Neural cell (in vitro differentiated cells): Measurements from ENCODE around the gene SPRR1A. TPM values are rescaled to one million over a fixed set of nuclear protein-coding genes. Genes with fewer than 3 reads are reported as not detected.

Experiments
- H2AFZ ChIP-seq: fragments of 200-600, 300-800 bp; sonication (generic), shearing (Covaris generic); 2 replicates; pipeline ENCODE4 v1.6.0; 2014; ENCODE audit warnings: low read depth, mild to moderate bottlenecking, antibody characterized with exemption, low read length, moderate library complexity
- H3F3A ChIP-seq: fragments of 200-600 bp; shearing (Covaris generic); 2 replicates; pipeline ENCODE4 v1.6.1; 2016; ENCODE audit warnings: mild to moderate bottlenecking, moderate library complexity, mixed read lengths, antibody characterized with exemption, low read length; ENCODE audit not compliant: insufficient read depth, poor library complexity, severe bottlenecking
- H3K27ac ChIP-seq: fragments of 200-600, 300-800 bp; sonication (generic), shearing (Covaris generic); 2 replicates; pipeline ENCODE4 v1.5.1; 2014; ENCODE audit warnings: mild to moderate bottlenecking, low read length, moderate library complexity
- H3K27me3 ChIP-seq: fragments of 300-800, 200-600 bp; sonication (generic), shearing (Covaris generic); 2 replicates; pipeline ENCODE4 v1.6.0; 2014; ENCODE audit warnings: mild to moderate bottlenecking, low read depth, low read length, moderate library complexity; ENCODE audit not compliant: insufficient read depth
- H3K36me3 ChIP-seq: fragments of 300-800, 200-600 bp; sonication (generic), shearing (Covaris generic); 2 replicates; pipeline ENCODE4 v1.5.1; 2014; ENCODE audit warnings: mild to moderate bottlenecking, antibody characterized with exemption, low read length, moderate library complexity; ENCODE audit not compliant: insufficient read depth
- H3K4me2 ChIP-seq: fragments of 300-800, 200-600 bp; sonication (generic), shearing (Covaris generic); 2 replicates; pipeline ENCODE4 v1.6.0; 2014; ENCODE audit warnings: mild to moderate bottlenecking, low read length
- H3K4me3 ChIP-seq: fragments of 300-800, 200-600 bp; sonication (generic), shearing (Covaris generic); 2 replicates; pipeline ENCODE4 v1.5.1; 2014; ENCODE audit warnings: mild to moderate bottlenecking, low read length, moderate library complexity
- H3K79me2 ChIP-seq: fragments of 200-600 bp; shearing (Covaris generic); replicated peaks from 2 replicates; pipeline ENCODE4 v1.6.0; 2014; ENCODE audit warnings: mild to moderate bottlenecking, low read length, moderate library complexity; ENCODE audit not compliant: insufficient read depth
- H3K9ac ChIP-seq: fragments of 300-800, 200-600 bp; sonication (generic), shearing (Covaris generic); 2 replicates; pipeline ENCODE4 v1.6.1; 2016; ENCODE audit warnings: mild to moderate bottlenecking, low read length, mixed read lengths
- H3K9me2 ChIP-seq: fragments of 200-600 bp; shearing (Covaris generic); 2 replicates; pipeline ENCODE4 v1.6.1; 2016; ENCODE audit warnings: mild to moderate bottlenecking, low read length, mixed read lengths; ENCODE audit not compliant: insufficient read depth
- H3K9me3 ChIP-seq: fragments of 200-600, 300-800 bp; sonication (generic), shearing (Covaris generic); 2 replicates; pipeline ENCODE4 v1.6.1; 2016; ENCODE audit warnings: mild to moderate bottlenecking, mixed run types, low read length, moderate library complexity, mixed read lengths
- H4K20me1 ChIP-seq: fragments of 200-600 bp; shearing (Covaris generic); 2 replicates; pipeline ENCODE4 v1.6.1; 2016; ENCODE audit warnings: mild to moderate bottlenecking, mixed run types; ENCODE audit not compliant: insufficient read depth
- EP300 ChIP-seq: fragments of 450-650 bp; conservative IDR thresholded peaks from 2 replicates; pipeline ENCODE4 v1.6.1; 2014; ENCODE audit warnings: antibody characterized with exemption, mild to moderate bottlenecking, moderate library complexity; ENCODE audit not compliant: poor library complexity, severe bottlenecking
- EZH2 ChIP-seq: fragments of 200-600, 300-800 bp; shearing (Covaris generic), sonication (generic); IDR thresholded peaks from 2 replicates; pipeline ENCODE4 v1.6.1; 2014; ENCODE audit warnings: antibody characterized with exemption, low read length, borderline replicate concordance, mild to moderate bottlenecking; ENCODE audit not compliant: insufficient read depth, poor library complexity, severe bottlenecking
- MXI1 ChIP-seq: fragments of 450-650 bp; conservative IDR thresholded peaks from 2 replicates; pipeline ENCODE4 v1.6.1; 2014; ENCODE audit warnings: antibody characterized with exemption, mild to moderate bottlenecking; ENCODE audit not compliant: poor library complexity, severe bottlenecking
- POLR2AphosphoS5 ChIP-seq: IDR thresholded peaks from 2 replicates; pipeline ENCODE4 v1.6.1; 2012
- RAD21 ChIP-seq: fragments of 450-650 bp; conservative IDR thresholded peaks from 2 replicates; pipeline ENCODE4 v1.6.1; 2014; ENCODE audit warnings: antibody characterized with exemption, mild to moderate bottlenecking, moderate library complexity
- REST ChIP-seq: IDR thresholded peaks from 2 replicates; pipeline ENCODE4 v1.6.1; 2012; ENCODE audit warnings: borderline replicate concordance
- TAF1 ChIP-seq: IDR thresholded peaks from 2 replicates; pipeline ENCODE4 v1.6.1; 2012; ENCODE audit warnings: low read depth
- polyA plus RNA-seq: library from polyadenylated mRNA; depleted of rRNA; stranded (reverse); fragments of >200 nt; gene quantifications from 2 replicates; pipeline ENCODE4 v1.2.3, GENCODE V29; 2014
- TF ChIP-seq, protein P1 (sequence below): fragments of 450-650 bp; IDR thresholded peaks from 2 replicates; pipeline ENCODE4 v1.5.1; 2014; ENCODE audit warnings: antibody characterized with exemption, mild to moderate bottlenecking, moderate library complexity; ENCODE audit not compliant: poor library complexity, severe bottlenecking

Gene SPRR1A
- polyA plus RNA-seq, 1 donor from 2014 or later = not detected

GRCh38 chr1:152972196-152972886 is 11.5 kb upstream of the SPRR1A start:
- no peaks in the 10 kb centered on the region for H3F3A ChIP-seq
- no peak overlapping the region for H2AFZ ChIP-seq
- H3K9ac ChIP-seq = no peak overlapping the region
- H3K9me2 ChIP-seq = no peaks in the 10 kb centered on the region
- no peak overlapping the region for H3K27ac ChIP-seq
- H3K4me2 ChIP-seq = no peak overlapping the region
- H4K20me1 ChIP-seq = no peaks in the 10 kb centered on the region
- TF ChIP-seq EZH2 = no peak
- no peak for TF ChIP-seq EP300
- no peak for TF ChIP-seq MXI1
- no peak for TF ChIP-seq TAF1
- no peak for TF ChIP-seq REST
- TF ChIP-seq, protein P1, sequence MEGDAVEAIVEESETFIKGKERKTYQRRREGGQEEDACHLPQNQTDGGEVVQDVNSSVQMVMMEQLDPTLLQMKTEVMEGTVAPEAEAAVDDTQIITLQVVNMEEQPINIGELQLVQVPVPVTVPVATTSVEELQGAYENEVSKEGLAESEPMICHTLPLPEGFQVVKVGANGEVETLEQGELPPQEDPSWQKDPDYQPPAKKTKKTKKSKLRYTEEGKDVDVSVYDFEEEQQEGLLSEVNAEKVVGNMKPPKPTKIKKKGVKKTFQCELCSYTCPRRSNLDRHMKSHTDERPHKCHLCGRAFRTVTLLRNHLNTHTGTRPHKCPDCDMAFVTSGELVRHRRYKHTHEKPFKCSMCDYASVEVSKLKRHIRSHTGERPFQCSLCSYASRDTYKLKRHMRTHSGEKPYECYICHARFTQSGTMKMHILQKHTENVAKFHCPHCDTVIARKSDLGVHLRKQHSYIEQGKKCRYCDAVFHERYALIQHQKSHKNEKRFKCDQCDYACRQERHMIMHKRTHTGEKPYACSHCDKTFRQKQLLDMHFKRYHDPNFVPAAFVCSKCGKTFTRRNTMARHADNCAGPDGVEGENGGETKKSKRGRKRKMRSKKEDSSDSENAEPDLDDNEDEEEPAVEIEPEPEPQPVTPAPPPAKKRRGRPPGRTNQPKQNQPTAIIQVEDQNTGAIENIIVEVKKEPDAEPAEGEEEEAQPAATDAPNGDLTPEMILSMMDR = no peak
- no peak for TF ChIP-seq POLR2AphosphoS5
- no peak for TF ChIP-seq RAD21
- H3K27me3 ChIP-seq = no peaks in the 10 kb centered on the region
- H3K36me3 ChIP-seq = no peaks in the 10 kb centered on the region
- H3K79me2 ChIP-seq = no peaks in the 10 kb centered on the region
- H3K9me3 ChIP-seq = no peaks in the 10 kb centered on the region
- no peak overlapping the region for H3K4me3 ChIP-seq

- no peak for TF ChIP-seq REST
- H3K4me2 ChIP-seq = no peak overlapping the region
- no peaks in the 10 kb centered on the region for H3K9me2 ChIP-seq
- no peak overlapping the region for H3K4me3 ChIP-seq
- H3K79me2 ChIP-seq = no peaks in the 10 kb centered on the region
- H3K27me3 ChIP-seq = no peaks in the 10 kb centered on the region
- H3K27ac ChIP-seq = no peak overlapping the region
- H4K20me1 ChIP-seq = no peaks in the 10 kb centered on the region
- no peaks in the 10 kb centered on the region for H3K9me3 ChIP-seq
- H3K9ac ChIP-seq = no peak overlapping the region
- H2AFZ ChIP-seq = no peak overlapping the region
- no peaks in the 10 kb centered on the region for H3F3A ChIP-seq
- no peaks in the 10 kb centered on the region for H3K36me3 ChIP-seq
Measured at GRCh38 chr1:152976688-152977087, 7.2 kb upstream of the SPRR1A start.
